GM21619 (cell line): Measurements from ENCODE around the gene DIP2C.
"Not testable (repeated sequence)": the region's sequence is repeated elsewhere in the genome, so short reads cannot be mapped to it uniquely, and the experiment has no call there.

ENCODE experiments used
- ATAC-seq: cut with Tn5 transposase; IDR thresholded peaks from one replicate; pipeline ENCODE4 v1.9.1; 2021; ENCODE audit not compliant: unreplicated experiment

DIP2C gene

GRCh38 chr10:425365-425764 is 264.1 kb downstream of the DIP2C start:
- ATAC-seq = not testable (repeated sequence)

GRCh38 chr10:424724-425123 is 264.7 kb downstream of the DIP2C start:
- not testable (repeated sequence) for ATAC-seq

GRCh38 chr10:423178-423577 is 266.3 kb downstream of the DIP2C start:
- no peak for ATAC-seq

GRCh38 chr10:422675-423074 is 266.8 kb downstream of the DIP2C start:
- no peak for ATAC-seq

- no peak for ATAC-seq
Observed at GRCh38 chr10:422241-422640, 267.2 kb downstream of the DIP2C start.

- ATAC-seq = no peak
Observed at GRCh38 chr10:421170-421569, 268.3 kb downstream of the DIP2C start.

- ATAC-seq = no peak
Observed at GRCh38 chr10:420154-421121, 269.0 kb downstream of the DIP2C start.

GRCh38 chr10:418894-419293 is 270.6 kb downstream of the DIP2C start:
- no peak for ATAC-seq

GRCh38 chr10:418226-418625 is 271.2 kb downstream of the DIP2C start:
- no peak for ATAC-seq

GRCh38 chr10:416091-416515 is 273.4 kb downstream of the DIP2C start:
- no peak for ATAC-seq

- no peak for ATAC-seq
Observed at GRCh38 chr10:413662-414071, 275.8 kb downstream of the DIP2C start.

- ATAC-seq = no peak
Observed at GRCh38 chr10:412109-412508, 277.4 kb downstream of the DIP2C start.

- no peak for ATAC-seq
Observed at GRCh38 chr10:411603-412002, 277.9 kb downstream of the DIP2C start.

GRCh38 chr10:409408-410040 is 279.9 kb downstream of the DIP2C start:
- ATAC-seq = no peak

- ATAC-seq = no peak
Observed at GRCh38 chr10:408236-408635, 281.2 kb downstream of the DIP2C start.

- ATAC-seq = no peak
Observed at GRCh38 chr10:406976-407375, 282.5 kb downstream of the DIP2C start.

GRCh38 chr10:405648-406047 is 283.8 kb downstream of the DIP2C start:
- ATAC-seq = no peak

- ATAC-seq = no peak
Observed at GRCh38 chr10:404991-405390, 284.5 kb downstream of the DIP2C start.

GRCh38 chr10:404346-404745 is 285.1 kb downstream of the DIP2C start:
- no peak for ATAC-seq

- ATAC-seq = no peak
Observed at GRCh38 chr10:398954-399353, 290.5 kb downstream of the DIP2C start.

GRCh38 chr10:397321-398068 is 292.0 kb downstream of the DIP2C start:
- ATAC-seq = no peak
